Limb (tissue), 2 donors: Measurements from ENCODE around the gene DCDC2.
"Not testable (repeated sequence)": the region's sequence is repeated elsewhere in the genome, so short reads cannot be mapped to it uniquely, and the experiment has no call there.

ENCODE experiments used
- DNase-seq, 2 donors: peaks; one replicate each; pipeline ENCODE4 v3.0.0-alpha.2; 2016; ENCODE audit errors: extremely low spot score in 2 of 2

The DCDC2 gene

GRCh38 chr6:24327756-24328155 is 30.1 kb downstream of the DCDC2 start:
- no peak for DNase-seq

- no peak for DNase-seq
These were observed 31.9 kb downstream of the DCDC2 start for GRCh38 chr6:24325978-24326377.

DNA sequence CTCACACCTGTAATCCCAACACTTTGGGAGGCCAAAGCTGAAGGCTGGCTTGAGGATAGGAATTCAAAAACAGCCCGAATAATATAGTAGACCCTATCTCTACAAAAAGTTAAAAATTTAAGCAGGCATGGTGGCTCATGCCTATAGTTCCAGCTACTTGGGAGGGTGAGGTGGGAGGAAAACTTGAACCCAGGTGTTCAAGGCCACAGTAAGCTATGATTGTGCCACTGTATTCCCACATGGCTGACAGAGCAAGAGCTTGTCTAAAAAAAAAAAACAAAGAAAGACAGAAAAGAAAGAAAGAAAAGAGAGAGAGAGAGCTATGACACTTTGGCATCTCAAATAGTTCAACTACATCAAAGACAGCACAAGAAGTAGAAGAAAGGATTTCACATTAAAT is 33.2 kb downstream of the DCDC2 start:
- DNase-seq: no peak

- no peak for DNase-seq
These were observed 34.1 kb downstream of the DCDC2 start for GRCh38 chr6:24323632-24324337.

GRCh38 chr6:24322924-24323323 is 34.9 kb downstream of the DCDC2 start:
- no peak for DNase-seq

- not testable (repeated sequence) for DNase-seq
These were observed 35.4 kb downstream of the DCDC2 start for GRCh38 chr6:24322446-24322845.

DNA sequence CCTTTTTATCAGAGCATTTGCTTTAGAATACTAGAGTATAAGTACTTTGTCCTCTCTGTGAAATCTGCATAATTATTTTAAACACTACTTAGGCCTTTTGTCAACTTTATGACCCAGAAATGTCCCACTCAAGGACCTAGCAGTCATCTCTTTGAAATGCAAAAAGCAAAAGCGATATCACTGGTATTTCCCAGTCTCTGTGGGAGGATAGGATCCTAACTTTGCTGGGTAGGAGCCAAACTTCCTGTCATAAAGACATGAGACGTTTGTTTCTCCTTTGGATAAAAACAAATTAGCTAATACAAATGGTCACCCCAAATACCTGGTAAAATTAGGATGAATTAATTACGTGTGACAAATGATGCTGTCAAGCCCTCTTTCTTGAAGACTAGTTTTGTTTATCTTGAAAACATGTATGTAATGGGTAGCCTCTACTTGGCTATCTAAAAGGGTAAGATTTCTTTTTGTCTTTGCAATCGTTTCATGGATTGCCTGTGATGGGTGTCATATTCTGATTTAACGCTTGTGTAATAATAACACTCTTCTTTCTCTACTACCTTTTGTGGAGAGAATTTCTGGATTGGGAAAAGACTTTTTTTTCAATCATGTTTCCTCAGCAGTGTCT is 36.2 kb downstream of the DCDC2 start:
- DNase-seq: no peak

- DNase-seq: no peak
These were observed 44.4 kb downstream of the DCDC2 start for GRCh38 chr6:24313251-24314141.

DNA sequence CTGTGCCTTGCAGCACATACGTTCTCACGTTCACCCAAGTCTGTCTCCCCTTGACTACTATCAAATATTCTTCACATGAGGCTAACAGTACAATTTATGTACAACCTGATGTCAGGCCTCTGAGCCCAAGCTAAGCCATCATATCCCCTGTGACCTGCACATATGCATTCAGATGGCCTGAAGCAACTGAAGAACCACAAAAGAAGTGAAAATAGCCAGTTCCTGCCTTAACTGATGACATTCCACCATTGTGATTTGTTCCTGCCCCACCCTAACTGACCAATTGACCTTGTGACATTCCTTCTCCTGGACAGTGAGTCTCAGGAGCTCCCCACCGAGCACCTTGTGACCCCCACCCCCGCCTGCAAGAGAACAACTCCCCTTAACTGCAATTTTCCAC is 46.1 kb downstream of the DCDC2 start:
- DNase-seq: not testable (repeated sequence)

DNA sequence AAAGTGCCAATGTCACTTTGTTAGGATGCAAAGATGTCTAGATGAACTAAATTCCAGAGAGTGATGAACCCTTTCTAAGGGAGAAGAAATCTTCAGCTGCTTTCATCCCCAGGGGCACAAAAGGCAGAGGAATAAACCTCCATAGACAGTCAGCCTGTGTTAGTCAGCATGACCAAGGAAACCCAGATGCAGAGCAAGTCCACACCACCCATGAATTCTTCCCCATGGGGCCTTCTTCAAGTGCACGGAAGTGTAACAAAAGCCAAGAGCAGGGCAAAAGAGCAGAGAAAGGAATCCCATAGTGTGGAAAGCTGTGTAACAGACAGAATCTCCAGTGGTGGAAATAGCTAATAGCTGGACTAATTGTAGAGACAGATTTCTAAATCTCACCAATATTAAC is 50.0 kb downstream of the DCDC2 start:
- no peak for DNase-seq

GRCh38 chr6:24306936-24307335 is 50.9 kb downstream of the DCDC2 start:
- DNase-seq: no peak

- DNase-seq: no peak
These were observed 51.8 kb downstream of the DCDC2 start for GRCh38 chr6:24306038-24306437.

- DNase-seq: no peak
These were observed 60.9 kb downstream of the DCDC2 start for GRCh38 chr6:24296944-24297343.

GRCh38 chr6:24293852-24294251 is 64.0 kb downstream of the DCDC2 start:
- DNase-seq: not testable (repeated sequence)

GRCh38 chr6:24287239-24287638 is 70.6 kb downstream of the DCDC2 start:
- no peak for DNase-seq

- DNase-seq: no peak
These were observed 73.9 kb downstream of the DCDC2 start for GRCh38 chr6:24284006-24284405.

DNA sequence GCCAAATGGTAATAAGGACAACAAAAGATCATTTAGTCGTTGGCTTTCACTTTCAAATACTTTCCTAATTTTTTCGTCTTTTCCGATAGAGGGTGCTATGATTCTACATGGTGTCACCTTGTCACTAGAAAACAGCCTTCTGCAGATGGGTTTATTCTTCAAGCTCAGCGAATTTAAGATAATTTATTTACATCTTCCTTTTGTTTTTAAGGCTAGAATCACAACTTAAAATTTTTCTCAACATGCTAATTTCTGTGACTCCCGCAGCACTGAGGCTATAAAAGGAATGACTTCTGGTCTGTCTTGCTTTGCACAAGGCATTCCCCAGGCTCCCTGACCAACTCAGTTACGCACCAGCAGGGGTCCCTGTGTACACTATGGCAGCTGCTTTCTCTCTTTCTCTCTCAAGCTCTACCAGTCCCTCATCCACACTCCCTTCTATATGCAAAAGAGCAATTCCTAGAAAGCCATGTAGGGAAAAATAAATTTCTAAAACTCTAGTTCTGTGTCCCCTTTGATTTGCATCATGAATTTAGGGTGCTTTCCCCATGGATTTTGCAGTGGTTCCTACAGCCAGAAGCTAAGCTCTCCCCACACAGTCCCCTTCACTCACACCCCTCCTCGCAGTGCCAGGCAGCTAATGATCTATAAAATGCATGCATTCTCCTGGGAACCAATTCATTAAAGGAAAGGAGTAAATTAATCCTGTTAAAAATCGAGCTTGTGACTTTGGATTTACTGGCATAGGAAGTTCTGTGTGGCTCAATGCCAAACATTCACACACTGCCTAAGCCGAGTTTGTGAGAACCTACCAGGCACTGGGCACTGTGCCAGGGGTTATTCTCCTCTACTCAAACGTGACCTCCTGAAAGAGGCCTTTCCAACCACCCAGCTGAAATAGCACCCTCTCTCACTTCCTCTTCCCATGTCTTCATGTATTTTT is 74.5 kb downstream of the DCDC2 start:
- DNase-seq: peak; percentile 77 to 86

- peak in 1 of 2 donors; percentile 27 for DNase-seq
These were observed 83.3 kb downstream of the DCDC2 start for GRCh38 chr6:24274441-24275083.

DNA sequence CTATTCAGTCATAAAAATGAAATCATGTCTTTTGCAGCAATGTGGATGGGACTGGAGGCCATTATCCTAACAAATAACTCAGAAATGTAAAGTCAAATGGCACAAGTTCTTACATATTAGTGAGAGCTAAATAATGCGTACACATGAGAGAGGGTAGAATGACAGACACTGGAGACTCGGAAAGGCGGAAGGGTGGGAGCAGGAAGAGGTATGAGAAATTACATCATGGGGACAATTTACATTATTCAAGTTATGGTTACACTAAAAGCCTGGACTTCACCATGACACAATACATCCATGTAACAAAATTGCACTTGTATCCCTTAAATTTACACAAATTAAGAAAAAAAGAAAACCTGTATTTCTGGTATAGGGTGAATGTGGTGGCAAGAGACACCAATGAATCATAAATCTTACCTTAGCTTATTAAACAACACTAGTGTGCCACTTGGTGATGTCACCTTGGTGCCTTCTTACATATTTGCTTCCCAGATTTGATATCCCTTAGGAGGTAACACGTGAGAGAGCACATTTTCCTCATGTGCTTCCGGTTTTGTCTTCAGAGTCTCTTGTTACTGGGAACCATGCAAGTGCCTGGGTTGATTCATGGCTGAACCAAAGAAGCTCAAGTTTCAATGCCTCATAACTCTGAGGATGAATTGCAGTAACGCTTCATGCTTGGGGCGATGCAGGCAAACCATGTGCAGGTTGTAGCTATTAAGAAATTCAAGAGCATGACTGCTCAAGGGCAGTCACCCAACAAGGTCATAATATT is 84.6 kb downstream of the DCDC2 start:
- DNase-seq: peak in 1 of 2 donors; percentile 6

- no peak for DNase-seq
These were observed 85.3 kb downstream of the DCDC2 start for GRCh38 chr6:24272553-24272952.
